GM18498 (cell line): Measurements from ENCODE around the gene GPR142.

Experiments used
- ATAC-seq: cut with Tn5 transposase; IDR thresholded peaks from one replicate; pipeline ENCODE4 v1.9.1; 2021; ENCODE audit warnings: mild to moderate bottlenecking, moderate library complexity; ENCODE audit not compliant: unreplicated experiment

GPR142 gene

DNA sequence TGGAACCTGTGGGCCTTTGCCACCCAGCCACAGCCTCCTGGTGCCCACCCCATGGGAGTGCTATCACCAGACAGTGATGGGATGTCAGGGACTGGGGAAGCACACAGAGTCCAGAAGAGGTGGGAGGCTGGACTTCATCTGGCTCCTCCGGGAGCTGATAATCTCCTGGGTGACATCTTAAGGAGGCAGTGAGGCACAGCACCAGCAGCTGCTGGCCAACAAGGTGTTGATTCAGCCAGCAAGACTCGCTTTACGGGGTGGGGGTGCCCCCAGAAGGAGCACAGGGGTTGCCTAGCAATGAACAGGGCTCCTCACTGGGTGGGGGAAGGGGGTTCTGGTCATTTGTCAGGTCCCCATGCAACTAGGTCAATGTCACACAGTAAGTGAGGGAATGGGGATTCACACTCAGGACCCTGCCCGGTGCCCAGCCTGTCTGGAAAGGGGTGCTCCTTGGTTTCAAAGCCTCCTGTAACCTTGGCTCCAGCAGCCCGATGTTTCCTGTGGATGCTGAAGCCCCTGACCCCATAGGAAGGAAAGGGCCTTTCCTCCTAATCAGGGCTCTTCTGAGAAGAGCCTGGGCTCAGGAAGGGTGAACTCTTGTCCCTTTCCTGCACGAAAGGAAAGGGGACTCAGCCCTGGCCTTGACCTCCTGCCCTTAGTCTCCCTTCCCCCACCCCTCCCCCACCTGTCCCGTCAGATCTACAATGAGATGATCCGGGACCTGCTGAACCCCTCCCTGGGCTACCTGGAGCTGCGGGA is 23.6 kb upstream of the GPR142 start:
- no peak for ATAC-seq

DNA sequence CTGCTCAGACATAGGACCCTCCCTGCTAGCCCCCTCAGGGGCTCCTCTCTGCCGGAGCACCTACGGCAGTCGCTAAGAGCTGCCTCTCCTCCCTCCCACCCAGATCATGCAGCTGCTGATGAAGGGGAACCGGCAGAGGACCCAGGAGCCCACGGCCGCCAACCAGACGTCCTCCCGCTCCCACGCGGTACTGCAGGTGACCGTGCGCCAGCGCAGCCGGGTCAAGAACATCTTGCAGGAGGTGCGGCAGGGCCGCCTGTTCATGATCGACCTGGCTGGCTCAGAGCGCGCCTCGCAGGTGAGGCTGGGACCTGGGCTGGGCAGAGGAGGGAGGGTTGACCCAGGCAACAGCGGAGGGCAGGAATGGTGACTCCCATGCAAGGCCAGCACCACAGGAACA is 22.6 kb upstream of the GPR142 start:
- ATAC-seq, result no peak

GRCh38 chr17:74345433-74346241 is 21.7 kb upstream of the GPR142 start:
- ATAC-seq, result no peak

DNA sequence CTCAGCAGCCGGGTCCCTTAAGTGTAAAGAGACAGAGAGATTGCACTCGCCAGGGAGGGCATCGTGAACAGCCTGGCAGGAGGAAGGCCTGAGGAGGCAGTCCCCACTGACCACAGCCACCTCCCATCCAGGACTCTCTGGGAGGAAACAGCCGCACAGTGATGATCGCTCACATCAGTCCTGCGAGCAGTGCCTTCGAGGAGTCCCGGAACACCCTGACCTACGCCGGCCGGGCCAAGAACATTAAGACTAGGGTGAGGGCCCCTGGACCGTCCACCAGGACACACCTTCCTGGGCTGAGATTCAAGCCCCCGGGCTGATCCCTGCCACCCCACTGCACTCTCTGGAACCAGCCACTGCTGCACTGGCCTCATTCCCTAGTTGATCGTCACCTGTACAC is 19.7 kb upstream of the GPR142 start:
- ATAC-seq, result no peak

GRCh38 chr17:74349120-74349519 is 18.2 kb upstream of the GPR142 start:
- ATAC-seq, result no peak

DNA sequence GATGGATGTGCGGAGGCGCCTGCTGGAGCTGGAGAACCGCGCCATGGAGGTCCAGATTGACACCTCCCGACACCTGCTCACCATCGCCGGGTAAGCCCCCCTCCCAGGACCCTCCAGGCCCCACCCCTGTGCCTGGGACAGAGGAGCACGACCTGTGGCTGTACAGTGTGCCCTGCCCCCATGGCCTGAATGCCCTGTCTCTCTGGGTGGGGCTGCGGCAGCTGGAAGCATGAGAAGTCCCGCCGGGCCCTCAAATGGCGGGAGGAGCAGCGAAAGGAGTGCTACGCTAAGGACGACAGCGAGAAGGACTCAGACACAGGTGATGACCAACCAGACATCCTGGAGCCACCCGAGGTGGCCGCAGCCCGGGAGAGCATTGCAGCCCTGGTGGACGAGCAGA is 16.8 kb upstream of the GPR142 start:
- no peak for ATAC-seq

DNA sequence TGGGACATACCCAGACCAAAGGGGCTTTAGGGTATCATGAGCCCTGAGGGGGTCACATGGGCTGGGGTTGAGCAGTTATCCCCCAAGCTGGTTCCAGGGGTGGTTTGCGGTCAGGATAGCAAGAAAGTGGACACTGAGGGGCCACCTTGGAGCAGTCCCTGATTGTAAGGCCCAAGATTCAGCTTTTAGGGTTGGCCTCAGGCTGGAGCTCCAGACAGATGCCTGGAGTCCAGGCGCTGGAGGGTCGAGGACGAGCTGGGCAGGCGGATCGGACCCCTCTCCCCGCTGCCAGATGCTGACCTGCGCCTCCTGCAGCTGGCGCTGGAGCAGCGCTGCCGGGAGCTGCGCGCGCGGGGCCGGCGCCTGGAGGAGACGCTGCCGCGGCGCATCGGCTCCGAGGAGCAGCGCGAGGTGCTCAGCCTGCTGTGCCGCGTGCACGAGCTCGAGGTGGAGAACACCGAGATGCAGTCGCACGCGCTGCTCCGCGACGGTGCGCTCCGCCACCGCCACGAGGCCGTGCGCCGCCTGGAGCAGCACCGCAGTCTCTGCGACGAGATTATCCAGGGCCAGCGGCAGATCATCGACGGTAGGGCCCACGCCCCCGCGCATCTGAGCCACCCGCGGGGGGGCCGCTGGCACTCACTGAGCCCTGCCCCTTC is 15.6 kb upstream of the GPR142 start:
- ATAC-seq, result no peak

- no peak for ATAC-seq
Measured at GRCh38 chr17:74353446-74354060, 13.8 kb upstream of the GPR142 start.

- ATAC-seq, result no peak
Measured at GRCh38 chr17:74354123-74354522, 13.2 kb upstream of the GPR142 start.

DNA sequence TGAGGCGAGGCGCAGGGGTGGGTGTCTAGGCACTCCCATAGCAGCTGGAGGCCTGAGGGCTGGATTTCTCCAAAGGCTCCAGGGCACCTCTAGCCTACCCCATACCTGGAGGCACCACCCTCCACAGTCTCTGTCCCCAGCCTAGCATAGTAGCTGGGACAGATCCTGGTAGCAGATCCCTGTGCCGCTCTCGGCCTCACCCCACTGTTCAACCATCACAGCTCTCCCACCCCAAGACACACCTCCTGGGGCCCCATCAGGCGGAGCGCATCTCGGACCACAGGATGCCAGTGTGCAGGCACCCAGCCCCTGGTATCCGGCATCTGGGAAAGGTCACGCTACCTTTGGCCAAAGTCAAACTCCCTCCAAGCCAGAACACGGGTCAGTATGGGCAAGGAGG is 12.7 kb upstream of the GPR142 start:
- ATAC-seq, result no peak

DNA sequence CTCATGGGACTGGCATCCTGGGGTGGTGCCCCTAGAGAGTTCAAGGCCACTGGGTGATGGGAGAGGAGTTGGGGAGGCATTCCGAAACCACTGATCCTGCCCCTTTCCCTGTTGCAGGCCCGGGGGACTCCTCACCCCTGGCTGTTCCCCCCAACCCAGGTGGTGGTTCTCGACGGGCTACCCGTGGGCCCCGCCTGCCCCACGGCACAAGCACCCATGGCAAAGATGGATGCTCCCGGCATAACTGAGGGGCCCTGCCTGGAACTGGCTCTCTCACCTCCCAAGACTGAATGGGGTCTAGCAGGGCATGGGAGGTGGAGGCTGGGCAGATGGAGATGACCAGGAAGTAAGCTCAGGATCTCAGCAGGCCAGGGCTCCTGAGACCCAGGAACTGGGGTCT is 12.2 kb upstream of the GPR142 start:
- ATAC-seq, result no peak

DNA sequence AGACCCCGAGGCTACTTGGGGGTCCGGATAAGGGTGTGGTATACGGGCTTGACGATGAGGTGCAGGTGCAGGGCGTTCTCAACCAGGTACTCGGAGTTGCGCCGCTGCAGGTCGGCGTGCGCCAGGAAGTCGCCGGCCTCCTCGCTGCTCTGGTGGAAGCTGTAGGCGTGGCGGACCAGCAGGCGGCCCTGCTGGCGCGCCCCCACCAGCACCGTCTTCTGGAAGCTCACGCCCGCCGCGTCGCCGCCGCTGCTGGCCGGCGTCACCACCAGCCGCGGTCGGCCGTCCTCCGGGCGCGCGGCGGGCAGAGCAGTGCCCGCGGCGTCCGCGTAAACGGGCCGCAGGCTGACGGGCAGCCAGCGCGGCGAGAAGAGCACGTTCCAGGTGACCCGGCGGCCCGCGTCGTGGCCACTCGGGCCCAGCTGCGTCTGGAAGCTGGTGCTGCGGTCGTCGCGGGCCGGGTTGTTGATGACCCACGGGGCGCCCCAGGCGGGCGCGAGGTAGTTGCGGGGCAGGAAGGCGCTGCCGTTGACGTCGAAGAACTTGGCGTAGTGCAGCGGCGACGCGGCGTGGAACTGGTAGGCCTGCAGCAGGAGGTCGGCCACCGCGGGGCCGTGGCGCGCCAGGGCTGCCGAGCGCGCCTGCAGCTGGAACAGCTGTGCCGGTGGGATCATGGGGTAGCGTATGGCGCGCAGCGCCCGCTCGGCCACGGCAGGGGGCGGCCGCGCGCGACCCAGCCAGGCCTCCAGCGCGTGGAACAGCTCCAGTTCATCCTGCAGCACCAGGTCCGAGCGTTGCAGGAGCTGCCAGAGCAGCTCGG is 10.4 kb upstream of the GPR142 start:
- no peak for ATAC-seq

DNA sequence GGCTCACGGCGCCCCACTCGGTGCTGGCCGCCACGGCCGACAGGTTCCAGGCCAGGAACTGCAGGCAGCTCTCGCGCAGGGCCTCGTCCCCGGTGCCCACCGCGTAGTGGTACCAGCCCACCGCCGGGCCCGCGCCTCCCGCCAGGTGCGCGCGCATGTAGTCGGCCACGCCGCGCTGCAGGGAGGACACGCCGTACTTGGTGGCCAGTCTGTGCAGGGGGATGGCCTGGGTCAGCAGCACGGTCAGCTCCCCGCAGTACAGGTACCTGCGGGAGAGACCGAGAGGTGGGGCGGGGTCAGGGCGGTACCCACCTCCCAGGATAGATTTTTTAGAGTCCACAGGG is 9.9 kb upstream of the GPR142 start:
- no peak for ATAC-seq

DNA sequence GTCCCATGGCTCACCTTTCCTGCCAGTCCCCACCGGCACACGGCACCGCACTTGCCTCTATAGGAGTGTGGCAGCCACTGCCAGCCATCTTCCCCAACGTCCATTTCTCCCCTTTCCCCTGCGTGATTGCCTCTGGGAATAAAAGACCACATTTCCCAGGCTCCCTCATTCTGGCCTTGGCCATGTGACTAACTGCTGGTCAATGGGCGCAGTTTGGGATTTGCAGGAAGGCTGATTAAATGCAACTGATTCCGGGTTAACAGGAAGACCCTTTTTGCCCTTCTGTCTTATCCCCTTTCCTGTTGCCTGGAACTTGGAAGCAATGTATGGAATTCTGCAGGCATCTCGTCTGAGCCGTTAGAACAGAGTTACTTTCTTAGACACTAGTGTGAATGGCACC is 8.6 kb upstream of the GPR142 start:
- no peak for ATAC-seq

GRCh38 chr17:74359916-74360315 is 7.4 kb upstream of the GPR142 start:
- no peak for ATAC-seq

DNA sequence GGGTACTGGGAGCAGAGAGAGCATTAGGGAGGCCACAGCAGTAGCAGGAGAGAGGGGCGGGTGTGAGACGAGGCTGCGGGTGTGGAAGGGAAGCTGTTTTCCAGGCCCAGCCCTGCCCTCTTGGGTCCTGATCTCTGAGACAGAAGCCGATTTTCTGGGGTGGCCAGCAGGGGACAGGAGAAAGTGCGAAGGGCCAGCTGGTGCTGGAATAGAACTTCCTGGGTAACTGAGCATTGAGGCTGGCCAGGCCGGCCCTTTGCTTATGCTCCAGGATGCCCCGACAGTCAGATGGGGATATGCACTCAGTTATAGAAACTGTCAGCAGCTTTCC is 6.4 kb upstream of the GPR142 start:
- ATAC-seq, result no peak

GRCh38 chr17:74361230-74362068 is 5.9 kb upstream of the GPR142 start, which contains the start of gene BTBD17:
TSS of gene BTBD17 (minus strand) at chr17:74361868. CDS start at chr17:74361819, 49 bp downstream.
- ATAC-seq, result no peak

DNA sequence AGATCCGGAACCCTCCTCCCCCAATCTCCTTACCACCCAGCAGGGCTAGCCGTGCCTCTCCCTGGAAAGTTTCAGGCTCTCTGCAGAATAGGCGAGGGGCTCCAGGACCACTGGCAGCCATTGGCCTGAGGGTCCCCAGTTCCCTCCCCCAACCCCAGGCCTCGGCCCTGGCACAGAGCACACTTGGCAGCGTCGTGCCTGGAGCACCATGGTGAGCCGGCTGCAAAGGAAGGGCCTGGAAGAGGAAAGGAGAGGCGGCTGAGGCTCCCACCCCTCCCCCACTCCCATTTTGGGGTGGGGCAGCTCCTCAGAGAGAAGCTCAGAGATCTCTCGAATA is 5.3 kb upstream of the GPR142 start:
- no peak for ATAC-seq

GRCh38 chr17:74362810-74363498 is 4.4 kb upstream of the GPR142 start:
- no peak for ATAC-seq
